ENCODE results near the gene FRMPD2. TPM values are rescaled to one million over a fixed set of nuclear protein-coding genes. Genes with fewer than 3 reads are reported as not detected.

The FRMPD2 gene
- total RNA-seq, 1 experiment from 2014 or later = 1.1 TPM

- TF ChIP-seq E2F1 (CRISPR knock-in tag; IDR thresholded peaks at IDR 0.05) = no peak
Measured at GRCh38 chr10:48288661-48289060, 14.2 kb upstream of the FRMPD2 start (continued).

GRCh38 chr10:48287417-48288391 is 13.2 kb upstream of the FRMPD2 start:
- no peak overlapping the region for H3K4me3 Mint-ChIP-seq
- H3K36me3 Mint-ChIP-seq = peaks cover 17% of the 10 kb centered on the region
- peaks cover 2% of the 10 kb centered on the region for H3K27me3 Mint-ChIP-seq (ENCODE audit: low read depth)
- DNase-seq (ENCODE audit: low spot score) (no peak), ATAC-seq (no peak)
- CTCF ChIA-PET = interaction anchor here (0.6 kb wide), 1 partner anchor 645 kb away, joined by 3 read pairs; no protein-coding TSS in a partner anchor
- POLR2A ChIA-PET = no interaction called here
- H3K4me1 Mint-ChIP-seq = peaks cover 16% of the 10 kb centered on the region
- H3K27ac Mint-ChIP-seq = no peak overlapping the region
- peaks cover 25% of the 10 kb centered on the region for H3K9me3 Mint-ChIP-seq
- TF ChIP-seq ZBTB21 (CRISPR knock-in tag; IDR thresholded peaks at IDR 0.05; ENCODE audit: borderline replicate concordance) (no peak), MYBL2 (CRISPR knock-in tag; IDR thresholded peaks at IDR 0.05) (no peak), ZNF671 (CRISPR knock-in tag; IDR thresholded peaks at IDR 0.05) (no peak), FOXP1 (CRISPR knock-in tag; IDR thresholded peaks at IDR 0.05; ENCODE audit: borderline replicate concordance) (no peak), SP1 (CRISPR knock-in tag; conservative IDR thresholded peaks at IDR 0.05) (no peak), MLX (CRISPR knock-in tag; IDR thresholded peaks at IDR 0.05) (no peak), ZNF317 (CRISPR knock-in tag; IDR thresholded peaks at IDR 0.05; ENCODE audit: borderline replicate concordance, low read depth) (no peak), CREM (CRISPR knock-in tag; IDR thresholded peaks at IDR 0.05) (no peak), CDX4 (CRISPR knock-in tag; IDR thresholded peaks at IDR 0.05; ENCODE audit: borderline replicate concordance) (no peak)
- TF ChIP-seq, protein P1, sequence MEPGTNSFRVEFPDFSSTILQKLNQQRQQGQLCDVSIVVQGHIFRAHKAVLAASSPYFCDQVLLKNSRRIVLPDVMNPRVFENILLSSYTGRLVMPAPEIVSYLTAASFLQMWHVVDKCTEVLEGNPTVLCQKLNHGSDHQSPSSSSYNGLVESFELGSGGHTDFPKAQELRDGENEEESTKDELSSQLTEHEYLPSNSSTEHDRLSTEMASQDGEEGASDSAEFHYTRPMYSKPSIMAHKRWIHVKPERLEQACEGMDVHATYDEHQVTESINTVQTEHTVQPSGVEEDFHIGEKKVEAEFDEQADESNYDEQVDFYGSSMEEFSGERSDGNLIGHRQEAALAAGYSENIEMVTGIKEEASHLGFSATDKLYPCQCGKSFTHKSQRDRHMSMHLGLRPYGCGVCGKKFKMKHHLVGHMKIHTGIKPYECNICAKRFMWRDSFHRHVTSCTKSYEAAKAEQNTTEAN (CRISPR knock-in tag; IDR thresholded peaks at IDR 0.05) = no peak
- TF ChIP-seq, protein P2, sequence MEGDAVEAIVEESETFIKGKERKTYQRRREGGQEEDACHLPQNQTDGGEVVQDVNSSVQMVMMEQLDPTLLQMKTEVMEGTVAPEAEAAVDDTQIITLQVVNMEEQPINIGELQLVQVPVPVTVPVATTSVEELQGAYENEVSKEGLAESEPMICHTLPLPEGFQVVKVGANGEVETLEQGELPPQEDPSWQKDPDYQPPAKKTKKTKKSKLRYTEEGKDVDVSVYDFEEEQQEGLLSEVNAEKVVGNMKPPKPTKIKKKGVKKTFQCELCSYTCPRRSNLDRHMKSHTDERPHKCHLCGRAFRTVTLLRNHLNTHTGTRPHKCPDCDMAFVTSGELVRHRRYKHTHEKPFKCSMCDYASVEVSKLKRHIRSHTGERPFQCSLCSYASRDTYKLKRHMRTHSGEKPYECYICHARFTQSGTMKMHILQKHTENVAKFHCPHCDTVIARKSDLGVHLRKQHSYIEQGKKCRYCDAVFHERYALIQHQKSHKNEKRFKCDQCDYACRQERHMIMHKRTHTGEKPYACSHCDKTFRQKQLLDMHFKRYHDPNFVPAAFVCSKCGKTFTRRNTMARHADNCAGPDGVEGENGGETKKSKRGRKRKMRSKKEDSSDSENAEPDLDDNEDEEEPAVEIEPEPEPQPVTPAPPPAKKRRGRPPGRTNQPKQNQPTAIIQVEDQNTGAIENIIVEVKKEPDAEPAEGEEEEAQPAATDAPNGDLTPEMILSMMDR (IDR thresholded peaks at IDR 0.05) = no peak

DNA sequence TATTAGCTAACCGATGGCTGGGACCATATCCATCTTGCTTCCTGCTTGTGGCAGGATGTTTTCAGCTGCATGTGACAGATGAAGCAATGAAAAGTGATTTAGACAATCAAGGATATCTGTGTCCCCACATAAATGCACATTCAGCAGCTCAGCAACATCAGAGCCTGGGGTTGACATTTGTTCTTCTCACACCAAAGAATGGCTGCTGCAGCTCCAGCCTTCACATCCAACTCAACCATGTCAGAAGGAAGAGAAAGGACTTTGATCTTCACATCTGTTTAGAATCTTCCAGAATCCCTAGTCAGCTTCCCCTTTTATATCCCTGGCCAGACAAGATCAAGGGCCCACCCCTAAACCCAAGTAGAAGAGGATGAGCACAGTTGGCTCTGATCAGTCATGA is 11.9 kb upstream of the FRMPD2 start:
- ATAC-seq = no peak
- ChIA-PET CTCF (no interaction called here), POLR2A (no interaction called here)
- Mint-ChIP-seq H3K27ac (no peak overlapping the region), H3K36me3 (peaks cover 25% of the 10 kb centered on the region), H3K4me3 (no peak overlapping the region), H3K9me3 (peaks cover 36% of the 10 kb centered on the region), H3K4me1 (peaks cover 16% of the 10 kb centered on the region), H3K27me3 (ENCODE audit: low read depth) (peaks cover 2% of the 10 kb centered on the region)
- DNase-seq (ENCODE audit: low spot score) = no peak
- TF ChIP-seq TP53 (CRISPR knock-in tag; IDR thresholded peaks at IDR 0.05) (no peak), KAT7 (CRISPR knock-in tag; IDR thresholded peaks at IDR 0.05; ENCODE audit: borderline replicate concordance) (no peak), E2F5 (CRISPR knock-in tag; IDR thresholded peaks at IDR 0.05) (no peak), NFYB (CRISPR knock-in tag; conservative IDR thresholded peaks at IDR 0.05; ENCODE audit: low read depth) (no peak), SP1 (CRISPR knock-in tag; conservative IDR thresholded peaks at IDR 0.05) (no peak), ZNF396 (CRISPR knock-in tag; IDR thresholded peaks at IDR 0.05; ENCODE audit: borderline replicate concordance) (no peak), MYBL2 (CRISPR knock-in tag; IDR thresholded peaks at IDR 0.05) (no peak), RELA (CRISPR knock-in tag; IDR thresholded peaks at IDR 0.05; ENCODE audit: borderline replicate concordance) (no peak)
- TF ChIP-seq, protein P3, sequence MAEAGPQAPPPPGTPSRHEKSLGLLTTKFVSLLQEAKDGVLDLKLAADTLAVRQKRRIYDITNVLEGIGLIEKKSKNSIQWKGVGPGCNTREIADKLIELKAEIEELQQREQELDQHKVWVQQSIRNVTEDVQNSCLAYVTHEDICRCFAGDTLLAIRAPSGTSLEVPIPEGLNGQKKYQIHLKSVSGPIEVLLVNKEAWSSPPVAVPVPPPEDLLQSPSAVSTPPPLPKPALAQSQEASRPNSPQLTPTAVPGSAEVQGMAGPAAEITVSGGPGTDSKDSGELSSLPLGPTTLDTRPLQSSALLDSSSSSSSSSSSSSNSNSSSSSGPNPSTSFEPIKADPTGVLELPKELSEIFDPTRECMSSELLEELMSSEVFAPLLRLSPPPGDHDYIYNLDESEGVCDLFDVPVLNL (CRISPR knock-in tag; IDR thresholded peaks at IDR 0.05; ENCODE audit: borderline replicate concordance, low read depth) = no peak
- TF ChIP-seq, protein P4, sequence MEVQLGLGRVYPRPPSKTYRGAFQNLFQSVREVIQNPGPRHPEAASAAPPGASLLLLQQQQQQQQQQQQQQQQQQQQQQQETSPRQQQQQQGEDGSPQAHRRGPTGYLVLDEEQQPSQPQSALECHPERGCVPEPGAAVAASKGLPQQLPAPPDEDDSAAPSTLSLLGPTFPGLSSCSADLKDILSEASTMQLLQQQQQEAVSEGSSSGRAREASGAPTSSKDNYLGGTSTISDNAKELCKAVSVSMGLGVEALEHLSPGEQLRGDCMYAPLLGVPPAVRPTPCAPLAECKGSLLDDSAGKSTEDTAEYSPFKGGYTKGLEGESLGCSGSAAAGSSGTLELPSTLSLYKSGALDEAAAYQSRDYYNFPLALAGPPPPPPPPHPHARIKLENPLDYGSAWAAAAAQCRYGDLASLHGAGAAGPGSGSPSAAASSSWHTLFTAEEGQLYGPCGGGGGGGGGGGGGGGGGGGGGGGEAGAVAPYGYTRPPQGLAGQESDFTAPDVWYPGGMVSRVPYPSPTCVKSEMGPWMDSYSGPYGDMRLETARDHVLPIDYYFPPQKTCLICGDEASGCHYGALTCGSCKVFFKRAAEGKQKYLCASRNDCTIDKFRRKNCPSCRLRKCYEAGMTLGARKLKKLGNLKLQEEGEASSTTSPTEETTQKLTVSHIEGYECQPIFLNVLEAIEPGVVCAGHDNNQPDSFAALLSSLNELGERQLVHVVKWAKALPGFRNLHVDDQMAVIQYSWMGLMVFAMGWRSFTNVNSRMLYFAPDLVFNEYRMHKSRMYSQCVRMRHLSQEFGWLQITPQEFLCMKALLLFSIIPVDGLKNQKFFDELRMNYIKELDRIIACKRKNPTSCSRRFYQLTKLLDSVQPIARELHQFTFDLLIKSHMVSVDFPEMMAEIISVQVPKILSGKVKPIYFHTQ (CRISPR knock-in tag; IDR thresholded peaks at IDR 0.05) = no peak

All from WTC11 (cell line).